Heart left ventricle (tissue), 13 donors: ENCODE data around the gene METRN.

Experiments
- POLR2A ChIP-seq, 2 donors: fragments of 450-650 bp; IDR thresholded peaks; one replicate each; pipeline ENCODE4 v1.6.1; 2017; ENCODE audit warnings: antibody characterized with exemption in 2 of 2, mild to moderate bottlenecking in 2 of 2, moderate library complexity in 2 of 2
- TF ChIP-seq, protein P1 (sequence below), 12 donors: fragments of 200-600 bp; sonication (generic) in 4 of 12; IDR thresholded peaks; one replicate each; pipeline versions ENCODE4 v1.5.0 to v1.8.0; 2018 to 2022; ENCODE audit warnings: antibody characterized with exemption in 12 of 12, mild to moderate bottlenecking in 5 of 12
- donor health status: ischemic (EF 13 %, LVEDD 7.1; RV severe dilation, severe dysfunction).
- donor health status: DM: no; HTN: yes; CAD: no.
- donor health status: DM: no; HTN: no; CAD: no.
- donor health status: ischemic (EF 25% LVEDD 6.9; RV normal size, moderate dysfunction).
- donor health status: ischemic (EF 25% LVEDD 5.7; RV mildly dilated, moderate dysfunction).
- donor health status: ischemic (EF 35%, LVEDD 5.7; RV mildly dilated, moderate dysfunction).
- donor health status: nonischemic (EF 11% LVEDD 7.7; RV severe dilation, severe dysfunction).
- donor health status: DM: yes; HTN: yes; CAD: no.
- donor health status: PGD.
- donor health status: ischemic (EF 29% LVEDD 5.4; RV normal size, mild dysfunction).
- donor health status: nonischemic (EF 23%, LVEDD 6.1; RV moderate dilation, normal function).

DNA sequence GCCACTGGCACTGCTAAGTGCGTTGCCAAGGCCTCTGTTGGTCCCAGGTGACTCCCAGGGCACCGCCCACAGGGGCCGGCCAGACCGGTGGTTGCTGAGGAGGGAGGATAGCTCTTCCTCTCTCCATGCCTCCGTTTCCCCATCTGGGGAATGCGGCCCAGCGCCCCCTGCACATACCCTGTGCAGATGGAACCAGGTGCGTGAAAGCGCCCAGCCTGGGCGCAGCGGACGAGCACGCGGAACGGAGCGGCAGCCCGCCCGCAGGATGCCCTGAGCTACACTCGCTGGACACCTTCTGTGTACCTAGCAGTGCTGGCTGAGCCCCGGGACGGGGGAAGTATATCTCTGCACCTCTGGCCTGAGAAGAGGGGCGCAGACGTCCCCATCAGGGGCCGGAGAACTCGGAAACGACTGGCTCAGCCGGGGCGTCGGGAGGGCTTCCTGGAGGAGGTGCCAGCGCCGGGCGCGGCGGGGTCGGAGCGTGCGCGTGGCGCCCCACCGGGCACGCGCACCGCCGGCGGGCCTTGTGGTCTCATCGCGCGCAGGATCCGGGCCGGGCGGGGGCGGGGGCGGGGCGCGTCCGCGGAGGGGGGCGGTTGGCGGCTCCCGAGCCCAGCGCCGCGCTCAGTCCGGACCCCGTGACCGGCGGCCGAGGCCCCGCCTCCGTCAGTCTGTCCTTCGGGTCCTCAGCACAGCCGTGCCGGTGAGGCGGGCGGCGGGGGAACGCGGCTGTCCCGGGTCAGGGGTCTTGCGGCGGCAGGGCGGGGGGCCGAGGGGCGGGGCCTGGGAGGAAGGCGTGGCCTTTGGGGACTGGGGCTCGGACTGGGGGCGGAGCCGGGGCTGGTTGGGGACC, 11.7 kb downstream of the METRN start, which contains the start of the genes CCDC78 and HAGHL:
- TF ChIP-seq, protein P1, sequence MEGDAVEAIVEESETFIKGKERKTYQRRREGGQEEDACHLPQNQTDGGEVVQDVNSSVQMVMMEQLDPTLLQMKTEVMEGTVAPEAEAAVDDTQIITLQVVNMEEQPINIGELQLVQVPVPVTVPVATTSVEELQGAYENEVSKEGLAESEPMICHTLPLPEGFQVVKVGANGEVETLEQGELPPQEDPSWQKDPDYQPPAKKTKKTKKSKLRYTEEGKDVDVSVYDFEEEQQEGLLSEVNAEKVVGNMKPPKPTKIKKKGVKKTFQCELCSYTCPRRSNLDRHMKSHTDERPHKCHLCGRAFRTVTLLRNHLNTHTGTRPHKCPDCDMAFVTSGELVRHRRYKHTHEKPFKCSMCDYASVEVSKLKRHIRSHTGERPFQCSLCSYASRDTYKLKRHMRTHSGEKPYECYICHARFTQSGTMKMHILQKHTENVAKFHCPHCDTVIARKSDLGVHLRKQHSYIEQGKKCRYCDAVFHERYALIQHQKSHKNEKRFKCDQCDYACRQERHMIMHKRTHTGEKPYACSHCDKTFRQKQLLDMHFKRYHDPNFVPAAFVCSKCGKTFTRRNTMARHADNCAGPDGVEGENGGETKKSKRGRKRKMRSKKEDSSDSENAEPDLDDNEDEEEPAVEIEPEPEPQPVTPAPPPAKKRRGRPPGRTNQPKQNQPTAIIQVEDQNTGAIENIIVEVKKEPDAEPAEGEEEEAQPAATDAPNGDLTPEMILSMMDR (IDR thresholded peaks at IDR 0.05), result no peak
- no peak for TF ChIP-seq POLR2A (IDR thresholded peaks at IDR 0.05)
